HepG2 (cell line): ENCODE measurements around the gene EGFR. TPM values are rescaled to one million over a fixed set of nuclear protein-coding genes. Genes with fewer than 3 reads are reported as not detected.

Experiments used
- ATAD3A ChIP-seq: sonication (generic); formaldehyde crosslinking; IDR thresholded peaks from 2 replicates; pipeline ENCODE4 v1.4.0; 2020; ENCODE audit warnings: missing genetic modification reagents
- CREM ChIP-seq, 2 experiments: sonication (generic) in 1 of 2; formaldehyde crosslinking in 1 of 2; IDR thresholded peaks; 2 replicates each; pipeline versions ENCODE4 v1.4.0 to v1.6.1; 2016 to 2020; ENCODE audit warnings: antibody characterized with exemption in 1 of 2, mild to moderate bottlenecking in 1 of 2, missing genetic modification reagents in 1 of 2
- IRF2 ChIP-seq: IDR thresholded peaks from 2 replicates; pipeline ENCODE4 v1.6.1; 2018; ENCODE audit warnings: missing genetic modification reagents, missing compliant biosample characterization
- KLF16 ChIP-seq, 2 experiments: sonication (generic) in 1 of 2; formaldehyde crosslinking in 1 of 2; IDR thresholded peaks; 2 replicates each; pipeline versions ENCODE4 v1.6.1 to v1.8.0; 2016 to 2023; ENCODE audit warnings: missing genetic modification reagents in 2 of 2, missing compliant biosample characterization in 1 of 2
- MED1 ChIP-seq: sonication (generic); formaldehyde crosslinking; IDR thresholded peaks from 2 replicates; pipeline ENCODE4 v1.4.0; 2020; ENCODE audit warnings: missing genetic modification reagents
- PHF20 ChIP-seq: sonication (generic); formaldehyde crosslinking; IDR thresholded peaks from 2 replicates; pipeline ENCODE4 v1.5.0; 2020; ENCODE audit warnings: mild to moderate bottlenecking, missing genetic modification reagents
- PPARG ChIP-seq: conservative IDR thresholded peaks from 2 replicates; pipeline ENCODE4 v1.6.1; 2016; ENCODE audit warnings: missing biosample characterization, missing genetic modification reagents
- RAD21 ChIP-seq: fragments of 450-650 bp; formaldehyde crosslinking; IDR thresholded peaks from 2 replicates; pipeline ENCODE4 v1.5.0; 2020; ENCODE audit warnings: mild to moderate bottlenecking
- SMC3 ChIP-seq: IDR thresholded peaks from 2 replicates; pipeline ENCODE4 v1.6.1; 2011; ENCODE audit warnings: low read length, improper control_type of control experiment
- ZBTB42 ChIP-seq: sonication (generic); formaldehyde crosslinking; IDR thresholded peaks from 2 replicates; pipeline ENCODE4 v1.5.0; 2020; ENCODE audit warnings: mild to moderate bottlenecking, missing genetic modification reagents
- ZNF337 ChIP-seq: sonication (generic); formaldehyde crosslinking; IDR thresholded peaks from 2 replicates; pipeline ENCODE4 v1.5.1; 2020; ENCODE audit warnings: missing genetic modification reagents, low read depth, mild to moderate bottlenecking, borderline replicate concordance
- ZNF569 ChIP-seq: sonication (generic); formaldehyde crosslinking; IDR thresholded peaks from 2 replicates; pipeline ENCODE4 v1.5.0; 2020; ENCODE audit warnings: mild to moderate bottlenecking, missing genetic modification reagents, moderate library complexity, borderline replicate concordance
- ZNF605 ChIP-seq: sonication (generic); formaldehyde crosslinking; IDR thresholded peaks from 2 replicates; pipeline ENCODE4 v1.8.0; 2022; ENCODE audit warnings: mild to moderate bottlenecking, missing genetic modification reagents
- ZNF607 ChIP-seq: sonication (generic); formaldehyde crosslinking; IDR thresholded peaks from 2 replicates; pipeline ENCODE4 v1.5.1; 2020; ENCODE audit warnings: missing genetic modification reagents, mild to moderate bottlenecking, borderline replicate concordance
- ZNF678 ChIP-seq: sonication (generic); formaldehyde crosslinking; IDR thresholded peaks from 2 replicates; pipeline ENCODE4 v1.4.0; 2020; ENCODE audit warnings: mild to moderate bottlenecking, missing genetic modification reagents
- ZNF761 ChIP-seq: sonication (generic); formaldehyde crosslinking; conservative IDR thresholded peaks from 2 replicates; pipeline ENCODE4 v1.4.0; 2020; ENCODE audit warnings: mild to moderate bottlenecking, missing genetic modification reagents
- polyA plus RNA-seq, 8 experiments: library from polyadenylated mRNA; depleted of rRNA in 3 of 8; stranded (reverse) in 7 of 8; unstranded in 1 of 8; fragments of >200 nt; fragmentation: Illumina TruSeq in 4 of 8; extraction: Trizol in 4 of 8; gene quantifications; 2 replicates each; pipeline versions ENCODE4 v1.2.1 to v1.2.3, GENCODE V29; 2011 to 2016; ENCODE audit warnings: low read depth in 4 of 8, missing spikeins in 1 of 8, mixed read lengths in 1 of 8; ENCODE audit not compliant: insufficient read depth in 1 of 8
- total RNA-seq, 5 experiments: library from RNA; depleted of rRNA; stranded (reverse); fragments of >200 nt; fragmentation: Illumina TruSeq; extraction: Trizol; gene quantifications; 2 replicates each; pipeline ENCODE4 v1.2.3, GENCODE V29; 2016; ENCODE audit warnings: low read depth in 1 of 5
- TF ChIP-seq, protein P1 (sequence below): sonication (generic); formaldehyde crosslinking; IDR thresholded peaks from 2 replicates; pipeline ENCODE4 v1.4.0; 2020; ENCODE audit warnings: mild to moderate bottlenecking, low read depth, missing genetic modification reagents
- TF ChIP-seq, protein P2 (sequence below): sonication (generic); formaldehyde crosslinking; IDR thresholded peaks from 2 replicates; pipeline ENCODE4 v1.5.0; 2020; ENCODE audit warnings: missing genetic modification reagents
- TF ChIP-seq, protein P3 (sequence below): IDR thresholded peaks from 2 replicates; pipeline ENCODE4 v1.6.1; 2012; ENCODE audit warnings: low read depth, low read length, improper control_type of control experiment
- TF ChIP-seq, protein P4 (sequence below): sonication (generic); formaldehyde crosslinking; IDR thresholded peaks from 2 replicates; pipeline ENCODE4 v1.4.0; 2020; ENCODE audit warnings: low read depth, missing genetic modification reagents

Gene EGFR
- total and polyA plus RNA-seq, 2 of the 13 experiments (the other 11 are each of a cell fraction or from before 2014, with no cell fraction given): 7.0 to 10.0 TPM

DNA sequence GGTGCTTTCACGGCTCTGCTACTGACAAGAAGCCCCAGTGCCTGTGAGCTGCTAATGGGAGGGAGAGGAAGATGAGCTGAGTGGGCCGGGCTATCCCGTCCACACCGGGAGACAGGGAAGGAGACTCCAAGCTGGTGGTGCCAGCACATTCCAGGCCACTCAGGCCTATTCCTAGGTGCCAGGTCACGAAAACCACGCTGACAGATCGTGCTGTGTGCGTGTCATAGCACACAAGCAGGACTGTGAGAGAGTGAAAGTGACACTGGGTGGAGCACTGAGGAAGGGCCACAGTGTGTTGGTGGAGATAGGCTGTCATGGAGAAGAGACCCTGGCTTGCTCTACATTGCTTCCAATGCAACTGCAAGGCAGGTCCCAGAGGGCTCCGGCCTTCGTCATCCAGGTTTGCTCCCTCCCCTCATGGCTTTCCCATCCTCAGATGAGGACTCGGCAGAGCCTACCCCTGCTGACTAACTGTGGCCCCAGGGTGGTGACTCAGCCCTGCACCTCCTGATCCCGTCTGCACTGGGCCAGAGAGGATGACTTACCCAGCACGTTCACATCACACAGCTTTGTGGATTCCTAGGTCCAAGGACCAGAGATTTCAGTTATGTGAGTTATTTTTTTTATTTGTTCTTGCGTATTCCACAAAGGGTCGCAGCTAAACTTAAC, 167.3 kb downstream of the EGFR start (continued):
- TF ChIP-seq, protein P1, sequence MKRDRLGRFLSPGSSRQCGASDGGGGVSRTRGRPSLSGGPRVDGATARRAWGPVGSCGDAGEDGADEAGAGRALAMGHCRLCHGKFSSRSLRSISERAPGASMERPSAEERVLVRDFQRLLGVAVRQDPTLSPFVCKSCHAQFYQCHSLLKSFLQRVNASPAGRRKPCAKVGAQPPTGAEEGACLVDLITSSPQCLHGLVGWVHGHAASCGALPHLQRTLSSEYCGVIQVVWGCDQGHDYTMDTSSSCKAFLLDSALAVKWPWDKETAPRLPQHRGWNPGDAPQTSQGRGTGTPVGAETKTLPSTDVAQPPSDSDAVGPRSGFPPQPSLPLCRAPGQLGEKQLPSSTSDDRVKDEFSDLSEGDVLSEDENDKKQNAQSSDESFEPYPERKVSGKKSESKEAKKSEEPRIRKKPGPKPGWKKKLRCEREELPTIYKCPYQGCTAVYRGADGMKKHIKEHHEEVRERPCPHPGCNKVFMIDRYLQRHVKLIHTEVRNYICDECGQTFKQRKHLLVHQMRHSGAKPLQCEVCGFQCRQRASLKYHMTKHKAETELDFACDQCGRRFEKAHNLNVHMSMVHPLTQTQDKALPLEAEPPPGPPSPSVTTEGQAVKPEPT (CRISPR knock-in tag): no peak
- TF ChIP-seq, protein P2, sequence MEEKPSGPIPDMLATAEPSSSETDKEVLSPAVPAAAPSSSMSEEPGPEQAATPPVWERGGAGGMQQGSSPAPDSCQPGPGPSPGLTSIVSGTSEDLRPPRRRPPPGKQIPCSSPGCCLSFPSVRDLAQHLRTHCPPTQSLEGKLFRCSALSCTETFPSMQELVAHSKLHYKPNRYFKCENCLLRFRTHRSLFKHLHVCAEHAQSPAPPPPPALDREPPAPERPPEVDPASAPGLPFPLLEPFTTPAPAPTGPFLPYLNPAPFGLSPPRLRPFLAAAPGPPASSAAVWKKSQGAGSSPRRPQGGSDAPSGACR (CRISPR knock-in tag): 0 out of 2 replicates have a peak, but pooled peaks have one; percentile 53
- no peak for TF ChIP-seq ZBTB42 (CRISPR knock-in tag)
- TF ChIP-seq PHF20 (CRISPR knock-in tag): 0 out of 2 replicates have a peak, but pooled peaks have one; percentile 20
- TF ChIP-seq ATAD3A: no peak
- TF ChIP-seq MED1 (CRISPR knock-in tag): peak; percentile 97
- peak; percentile 21; the same call in 1 of the 2 replicates for TF ChIP-seq RAD21 (CRISPR knock-in tag)
- TF ChIP-seq ZNF761: peak; percentile 42; the same call in 1 of the 2 replicates
- peak; percentile 80; the same call in 1 of the 2 replicates for TF ChIP-seq ZNF607
- TF ChIP-seq, protein P3, sequence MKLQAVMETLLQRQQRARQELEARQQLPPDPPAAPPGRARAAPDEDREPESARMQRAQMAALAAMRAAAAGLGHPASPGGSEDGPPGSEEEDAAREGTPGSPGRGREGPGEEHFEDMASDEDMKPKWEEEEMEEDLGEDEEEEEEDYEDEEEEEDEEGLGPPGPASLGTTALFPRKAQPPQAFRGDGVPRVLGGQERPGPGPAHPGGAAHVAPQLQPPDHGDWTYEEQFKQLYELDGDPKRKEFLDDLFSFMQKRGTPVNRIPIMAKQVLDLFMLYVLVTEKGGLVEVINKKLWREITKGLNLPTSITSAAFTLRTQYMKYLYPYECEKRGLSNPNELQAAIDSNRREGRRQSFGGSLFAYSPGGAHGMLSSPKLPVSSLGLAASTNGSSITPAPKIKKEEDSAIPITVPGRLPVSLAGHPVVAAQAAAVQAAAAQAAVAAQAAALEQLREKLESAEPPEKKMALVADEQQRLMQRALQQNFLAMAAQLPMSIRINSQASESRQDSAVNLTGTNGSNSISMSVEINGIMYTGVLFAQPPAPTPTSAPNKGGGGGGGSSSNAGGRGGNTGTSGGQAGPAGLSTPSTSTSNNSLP: peak; percentile 45; the same call in 1 of the 2 replicates
- TF ChIP-seq IRF2 (CRISPR knock-in tag): peak; percentile 66
- TF ChIP-seq CREM (IDR thresholded peaks at IDR 0.05): peak; percentile 39; the same call in 1 of the 2 replicates
- no peak for TF ChIP-seq CREM (CRISPR knock-in tag; IDR thresholded peaks at IDR 0.05)
- no peak for TF ChIP-seq ZNF678 (CRISPR knock-in tag)
- TF ChIP-seq ZNF605 (CRISPR knock-in tag): peak; percentile 24
- TF ChIP-seq, protein P4, sequence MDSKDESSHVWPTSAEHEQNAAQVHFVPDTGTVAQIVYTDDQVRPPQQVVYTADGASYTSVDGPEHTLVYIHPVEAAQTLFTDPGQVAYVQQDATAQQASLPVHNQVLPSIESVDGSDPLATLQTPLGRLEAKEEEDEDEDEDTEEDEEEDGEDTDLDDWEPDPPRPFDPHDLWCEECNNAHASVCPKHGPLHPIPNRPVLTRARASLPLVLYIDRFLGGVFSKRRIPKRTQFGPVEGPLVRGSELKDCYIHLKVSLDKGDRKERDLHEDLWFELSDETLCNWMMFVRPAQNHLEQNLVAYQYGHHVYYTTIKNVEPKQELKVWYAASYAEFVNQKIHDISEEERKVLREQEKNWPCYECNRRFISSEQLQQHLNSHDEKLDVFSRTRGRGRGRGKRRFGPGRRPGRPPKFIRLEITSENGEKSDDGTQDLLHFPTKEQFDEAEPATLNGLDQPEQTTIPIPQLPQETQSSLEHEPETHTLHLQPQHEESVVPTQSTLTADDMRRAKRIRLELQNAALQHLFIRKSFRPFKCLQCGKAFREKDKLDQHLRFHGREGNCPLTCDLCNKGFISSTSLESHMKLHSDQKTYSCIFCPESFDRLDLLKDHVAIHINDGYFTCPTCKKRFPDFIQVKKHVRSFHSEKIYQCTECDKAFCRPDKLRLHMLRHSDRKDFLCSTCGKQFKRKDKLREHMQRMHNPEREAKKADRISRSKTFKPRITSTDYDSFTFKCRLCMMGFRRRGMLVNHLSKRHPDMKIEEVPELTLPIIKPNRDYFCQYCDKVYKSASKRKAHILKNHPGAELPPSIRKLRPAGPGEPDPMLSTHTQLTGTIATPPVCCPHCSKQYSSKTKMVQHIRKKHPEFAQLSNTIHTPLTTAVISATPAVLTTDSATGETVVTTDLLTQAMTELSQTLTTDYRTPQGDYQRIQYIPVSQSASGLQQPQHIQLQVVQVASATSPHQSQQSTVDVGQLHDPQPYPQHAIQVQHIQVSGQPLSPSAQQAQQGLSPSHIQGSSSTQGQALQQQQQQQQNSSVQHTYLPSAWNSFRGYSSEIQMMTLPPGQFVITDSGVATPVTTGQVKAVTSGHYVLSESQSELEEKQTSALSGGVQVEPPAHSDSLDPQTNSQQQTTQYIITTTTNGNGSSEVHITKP (CRISPR knock-in tag): peak; percentile 60; the same call in 1 of the 2 replicates
- 0 out of 2 replicates have a peak, but pooled peaks have one; percentile 62 for TF ChIP-seq ZNF337 (CRISPR knock-in tag)
- TF ChIP-seq SMC3: 0 out of 2 replicates have a peak, but pooled peaks have one; percentile 10
- 0 out of 4 replicates have a peak, but pooled peaks of 1 of the 2 experiments have one; percentile 37 for TF ChIP-seq KLF16 (CRISPR knock-in tag; IDR thresholded peaks at IDR 0.05)
- 0 out of 2 replicates have a peak, but pooled peaks have one; percentile 11 for TF ChIP-seq PPARG (CRISPR knock-in tag)
- 0 out of 2 replicates have a peak, but pooled peaks have one; percentile 55 for TF ChIP-seq ZNF569 (CRISPR knock-in tag)
